CD4-positive, alpha-beta T cell treated with Interleukin-15 for 4 hours (primary cell): Measurements from ENCODE around the gene OSR1.
"Not testable (repeated sequence)": the region's sequence is repeated elsewhere in the genome, so short reads cannot be mapped to it uniquely, and the experiment has no call there.

Experiments used
- DNase-seq: peaks from one replicate; pipeline ENCODE4 v3.0.0-alpha.2; 2020; ENCODE audit warnings: low spot score

Gene OSR1

GRCh38 chr2:19331450-19331849 lies 27.0 kb downstream of the OSR1 start:
- no peak for DNase-seq

GRCh38 chr2:19330436-19330835 lies 28.0 kb downstream of the OSR1 start:
- no peak for DNase-seq

GRCh38 chr2:19329445-19329844 lies 29.0 kb downstream of the OSR1 start:
- DNase-seq: no peak

GRCh38 chr2:19327496-19327895 lies 30.9 kb downstream of the OSR1 start:
- no peak for DNase-seq

GRCh38 chr2:19321946-19322345 lies 36.5 kb downstream of the OSR1 start:
- no peak for DNase-seq

GRCh38 chr2:19320813-19321212 lies 37.6 kb downstream of the OSR1 start:
- no peak for DNase-seq

GRCh38 chr2:19319698-19320097 lies 38.7 kb downstream of the OSR1 start:
- no peak for DNase-seq

GRCh38 chr2:19319064-19319463 lies 39.4 kb downstream of the OSR1 start:
- DNase-seq: no peak

- no peak for DNase-seq
These were observed 44.9 kb downstream of the OSR1 start for GRCh38 chr2:19313553-19313952.

- DNase-seq: no peak
These were observed 45.5 kb downstream of the OSR1 start for GRCh38 chr2:19312949-19313348.

GRCh38 chr2:19306065-19306464 lies 52.4 kb downstream of the OSR1 start:
- not testable (repeated sequence) for DNase-seq

- DNase-seq: not testable (repeated sequence)
These were observed 52.9 kb downstream of the OSR1 start for GRCh38 chr2:19305400-19306055.

- no peak for DNase-seq
These were observed 56.7 kb downstream of the OSR1 start for GRCh38 chr2:19301706-19302105.
